NCI-H2029 treated with DMSO at 0.1 percent for 48 hours (cell line): ENCODE results near the gene GPRC5A.
"Not testable (repeated sequence)": the region's sequence is repeated elsewhere in the genome, so short reads cannot be mapped to it uniquely, and the experiment has no call there.

Experiments
- DNase-seq: peaks from one replicate; lab custom pipeline; 2025; lab: John Stamatoyannopoulos, UW

The GPRC5A gene, protein sequence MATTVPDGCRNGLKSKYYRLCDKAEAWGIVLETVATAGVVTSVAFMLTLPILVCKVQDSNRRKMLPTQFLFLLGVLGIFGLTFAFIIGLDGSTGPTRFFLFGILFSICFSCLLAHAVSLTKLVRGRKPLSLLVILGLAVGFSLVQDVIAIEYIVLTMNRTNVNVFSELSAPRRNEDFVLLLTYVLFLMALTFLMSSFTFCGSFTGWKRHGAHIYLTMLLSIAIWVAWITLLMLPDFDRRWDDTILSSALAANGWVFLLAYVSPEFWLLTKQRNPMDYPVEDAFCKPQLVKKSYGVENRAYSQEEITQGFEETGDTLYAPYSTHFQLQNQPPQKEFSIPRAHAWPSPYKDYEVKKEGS

DNA sequence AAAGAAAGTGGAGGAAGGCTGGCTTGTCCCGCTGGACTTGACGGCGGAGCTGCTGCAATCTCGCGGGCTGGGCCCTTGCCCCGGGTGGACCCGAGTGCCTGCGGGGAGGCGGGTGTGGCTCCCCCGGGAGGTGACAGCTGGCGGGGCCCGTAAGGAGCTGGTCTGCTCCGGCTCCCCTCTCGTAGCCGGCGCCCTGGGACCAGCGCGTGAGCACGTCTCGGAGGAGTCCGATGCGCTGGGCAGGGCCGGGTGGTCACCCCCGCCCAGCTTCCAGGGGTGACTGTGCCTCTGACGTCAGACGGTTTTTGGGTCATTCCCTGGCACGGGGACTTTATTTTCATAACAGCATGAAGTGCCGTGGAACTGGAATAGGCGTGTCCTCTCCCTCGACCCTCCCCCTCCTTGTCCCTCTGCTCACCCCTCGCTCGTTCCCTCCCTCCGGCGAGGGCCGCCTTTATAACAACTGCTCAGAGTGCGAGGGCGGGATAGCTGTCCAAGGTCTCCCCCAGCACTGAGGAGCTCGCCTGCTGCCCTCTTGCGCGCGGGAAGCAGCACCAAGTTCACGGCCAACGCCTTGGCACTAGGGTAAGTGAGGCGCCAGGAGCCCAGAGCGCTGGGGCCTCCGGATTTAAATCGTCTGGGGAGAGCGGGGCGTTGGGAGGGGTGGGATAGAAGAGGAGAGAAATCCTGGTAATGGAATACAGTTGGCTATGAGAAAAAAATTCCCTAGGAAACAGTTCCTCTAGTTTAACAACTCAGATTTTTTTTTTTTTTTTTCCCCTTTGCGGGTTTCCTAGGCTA, at the start of gene GPRC5A:
Gene GPRC5A (plus strand): TSS at position 483 of the 801 bp plus-strand sequence. CDS start 16,688 bp downstream, outside the sequence.
- no peak for DNase-seq

DNA sequence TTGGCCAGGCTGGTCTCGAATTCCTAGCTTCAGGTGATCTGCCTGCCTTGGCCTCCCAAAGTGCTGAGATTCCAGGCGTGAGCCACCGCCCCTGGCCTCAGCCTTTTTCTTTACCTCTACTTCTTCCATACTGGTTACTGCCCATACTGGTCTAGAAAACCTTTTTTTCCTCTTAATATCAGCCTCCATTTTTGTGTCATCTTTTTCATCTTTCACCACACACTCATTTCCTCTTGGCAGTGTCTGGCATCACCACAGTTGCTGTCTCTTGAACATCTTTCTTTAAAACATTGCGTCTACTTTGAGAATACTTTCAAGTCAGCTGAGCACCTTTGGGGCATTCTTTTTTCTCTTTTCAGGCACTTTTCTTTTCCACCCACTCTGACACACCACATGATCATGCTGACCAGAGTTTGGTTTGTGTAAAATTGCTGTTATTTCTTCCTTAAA, 45.5 kb upstream of the GPRC5A start:
- no peak for DNase-seq

DNA sequence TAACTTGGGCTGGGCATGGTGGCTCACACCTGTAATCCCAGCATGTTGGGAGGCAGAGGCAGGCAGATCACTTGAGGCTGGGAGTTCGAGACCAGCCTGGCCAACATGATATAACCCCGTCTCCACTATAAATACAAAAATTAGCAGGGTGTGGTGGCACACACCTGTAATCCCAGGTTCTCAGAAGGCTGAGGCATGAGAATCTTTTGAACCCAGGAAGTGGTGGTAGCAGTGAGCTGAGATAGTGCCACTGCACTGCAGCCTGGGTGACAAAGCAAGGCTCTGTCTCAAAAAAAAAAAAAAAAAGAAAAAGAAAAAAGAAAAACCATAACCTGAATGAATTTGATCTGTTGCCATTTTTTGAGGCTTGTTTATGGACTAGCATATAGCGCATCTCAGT, 44.6 kb upstream of the GPRC5A start:
- DNase-seq, result not testable (repeated sequence)

DNA sequence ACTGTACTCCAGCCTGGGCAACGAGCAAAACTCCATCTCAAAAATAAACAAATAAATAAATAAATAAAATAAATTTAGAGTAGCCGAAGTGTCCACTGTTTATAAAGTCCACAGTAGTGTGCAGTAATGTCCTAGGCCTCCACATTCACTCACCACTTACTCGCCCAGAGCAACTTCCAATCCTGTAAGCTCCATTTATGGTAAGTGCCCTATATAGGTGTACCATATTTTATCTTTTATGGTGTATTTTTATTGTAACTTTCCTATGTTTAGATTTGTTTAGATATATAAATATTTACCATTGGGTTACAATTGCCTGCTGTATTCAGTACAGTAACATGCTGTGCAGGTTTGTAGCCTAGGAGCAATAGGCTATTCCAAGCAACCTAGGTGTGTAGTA, 37.9 kb upstream of the GPRC5A start:
- no peak for DNase-seq

DNA sequence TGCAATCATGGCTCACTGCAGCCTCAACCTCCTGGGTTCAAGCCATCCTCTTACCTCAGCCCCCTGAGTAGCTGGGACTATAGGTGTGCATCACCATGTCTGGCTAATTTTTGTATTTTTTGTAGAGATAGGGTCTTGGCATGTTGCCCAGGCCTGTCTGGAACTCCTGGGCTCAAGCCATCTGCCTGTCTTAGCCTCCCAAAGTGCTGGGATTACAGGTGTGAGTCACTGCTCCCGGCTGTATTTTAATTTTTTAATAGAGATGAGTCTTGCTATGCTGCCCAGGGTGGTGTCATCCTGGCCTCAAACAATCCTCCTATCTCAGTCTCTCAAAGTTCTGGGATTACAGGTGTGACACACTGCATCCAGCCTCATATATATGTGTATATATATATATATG, 31.7 kb upstream of the GPRC5A start:
- DNase-seq, result no peak

DNA sequence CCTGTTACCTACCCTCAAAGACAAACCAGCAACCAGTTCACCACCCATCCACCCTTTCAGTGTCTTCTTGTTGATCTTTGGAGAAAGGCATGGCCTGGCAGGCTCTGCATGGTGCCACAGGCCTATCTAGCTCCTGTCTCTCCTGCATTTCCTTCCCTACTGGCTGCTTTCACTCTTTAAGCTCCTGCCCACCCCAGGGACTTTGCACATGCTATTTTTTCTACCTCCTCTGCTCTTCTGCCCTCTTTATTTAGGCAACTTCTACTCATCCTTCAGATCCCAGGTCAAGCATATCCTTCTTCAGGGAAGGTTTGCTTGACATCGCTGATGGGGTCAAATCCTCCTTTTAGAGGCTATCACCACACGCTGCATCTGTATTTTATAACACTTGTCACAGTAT, 27.1 kb upstream of the GPRC5A start:
- no peak for DNase-seq

DNA sequence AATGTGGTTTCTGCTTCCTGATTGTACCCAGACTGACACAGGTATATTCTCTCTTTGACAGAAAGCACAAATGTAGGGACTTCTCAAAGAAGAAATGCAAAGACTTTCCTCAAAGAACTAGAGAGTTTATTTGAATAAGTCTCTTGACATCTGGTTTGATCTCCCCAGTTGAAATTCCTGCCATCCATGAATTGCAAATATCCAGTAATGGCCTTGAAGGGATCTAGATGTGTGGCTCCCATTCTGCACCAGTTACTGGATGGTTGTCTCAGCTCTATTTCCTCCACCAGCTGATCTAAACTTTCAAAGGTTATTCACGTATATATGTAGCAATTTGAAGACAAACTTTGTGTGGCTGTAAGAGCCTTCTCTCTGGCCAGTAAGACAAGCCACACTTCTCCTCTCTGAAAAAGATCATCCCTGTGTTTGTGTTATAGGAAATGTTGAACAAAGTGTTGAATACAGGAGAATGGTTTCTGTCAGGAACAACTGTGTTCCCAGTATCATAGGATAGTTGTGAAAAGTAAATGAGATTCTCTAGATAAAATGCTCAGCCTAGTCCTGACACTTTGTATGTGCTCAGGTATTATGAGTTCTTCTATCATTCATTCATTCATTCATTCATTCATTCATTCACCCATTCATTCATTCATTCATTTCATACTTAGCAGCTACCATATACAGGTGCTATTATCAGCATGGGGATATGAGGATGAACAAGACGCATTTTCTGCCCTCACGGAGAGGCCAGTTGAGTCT, 22.7 kb upstream of the GPRC5A start:
- DNase-seq, result no peak

DNA sequence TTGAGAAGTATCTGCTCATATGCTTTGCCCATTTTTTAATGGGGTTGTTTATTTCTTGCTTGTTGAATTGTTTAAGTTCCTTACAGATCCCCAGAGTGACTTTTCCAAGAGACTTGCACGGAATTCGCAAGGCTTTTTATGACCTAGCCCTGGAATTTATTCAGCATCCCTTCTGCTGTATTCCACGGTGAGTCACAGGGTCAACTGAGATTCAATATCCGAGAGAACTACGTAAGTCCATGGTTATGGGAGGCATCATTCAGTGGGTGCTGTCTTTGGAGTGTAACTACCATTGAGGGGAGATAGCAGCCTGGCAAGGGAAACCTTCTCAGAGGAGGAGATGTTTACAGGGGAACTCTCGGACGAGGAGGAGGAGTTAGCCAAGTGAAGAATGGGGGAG, 20.9 kb upstream of the GPRC5A start:
- DNase-seq, result no peak

DNA sequence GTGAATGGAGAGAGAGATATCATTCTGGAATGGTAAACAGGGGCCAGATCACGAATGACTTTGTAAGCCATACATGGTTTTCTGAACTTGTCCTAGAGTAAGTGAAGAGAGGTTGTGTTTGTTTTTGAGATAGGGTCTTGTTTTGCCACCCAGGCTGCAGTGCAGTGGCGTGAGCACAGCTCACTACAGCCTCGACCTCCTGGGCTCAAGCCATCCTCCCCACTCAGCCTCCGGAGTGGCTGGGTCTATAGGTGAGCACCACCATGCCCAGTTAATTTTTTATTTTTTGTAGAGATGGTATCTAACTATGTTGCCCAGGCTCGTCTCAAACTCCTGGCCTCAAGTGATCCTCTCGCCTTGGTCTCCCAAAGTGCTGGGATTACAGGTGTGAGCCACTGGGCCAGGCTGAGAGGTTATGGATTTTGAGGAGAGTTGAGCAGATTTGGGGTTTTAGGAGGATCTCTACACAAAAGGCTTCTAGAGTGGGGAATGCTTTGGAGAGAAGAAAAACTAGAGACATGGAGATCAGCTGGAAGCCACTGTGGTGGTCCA, 19.7 kb upstream of the GPRC5A start:
- DNase-seq, result no peak

DNA sequence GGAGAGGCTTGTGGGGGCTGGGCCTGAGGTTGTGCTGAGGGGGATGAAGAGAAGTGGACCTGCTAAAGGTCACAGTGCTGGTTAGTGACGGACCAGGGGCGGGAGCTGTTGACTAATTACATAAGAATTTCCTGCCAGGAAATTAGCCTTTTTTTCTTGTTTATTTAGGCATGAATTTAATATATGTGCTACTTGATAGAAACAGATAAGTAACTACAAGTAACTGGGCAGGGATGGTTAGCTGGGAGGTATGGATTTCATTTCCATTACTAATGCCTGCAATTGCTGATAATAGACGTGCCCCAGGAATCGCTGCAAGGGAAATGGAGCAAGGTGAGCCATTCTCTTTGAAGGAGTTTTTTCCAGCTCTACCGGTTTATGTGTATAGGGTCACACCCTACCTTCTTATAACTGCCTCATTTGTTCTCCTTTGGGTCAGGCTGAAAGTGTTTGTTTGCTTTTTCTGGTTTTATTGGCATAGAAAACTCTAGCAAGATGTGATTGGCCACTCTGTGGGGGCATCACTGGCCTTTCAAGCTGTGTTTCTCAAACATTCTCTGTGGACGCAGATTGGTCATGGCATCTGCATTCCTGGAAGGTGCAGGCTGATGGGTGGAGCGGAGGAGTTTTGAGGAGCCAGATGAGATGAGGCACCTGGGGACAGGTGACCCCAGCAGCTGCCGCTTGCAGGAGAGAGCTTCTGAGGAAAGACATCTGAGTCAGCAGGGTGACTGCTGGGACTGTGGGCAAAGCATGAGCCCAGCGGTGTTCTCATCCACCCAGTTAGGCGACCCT, 19.0 kb upstream of the GPRC5A start:
- DNase-seq, result no peak

DNA sequence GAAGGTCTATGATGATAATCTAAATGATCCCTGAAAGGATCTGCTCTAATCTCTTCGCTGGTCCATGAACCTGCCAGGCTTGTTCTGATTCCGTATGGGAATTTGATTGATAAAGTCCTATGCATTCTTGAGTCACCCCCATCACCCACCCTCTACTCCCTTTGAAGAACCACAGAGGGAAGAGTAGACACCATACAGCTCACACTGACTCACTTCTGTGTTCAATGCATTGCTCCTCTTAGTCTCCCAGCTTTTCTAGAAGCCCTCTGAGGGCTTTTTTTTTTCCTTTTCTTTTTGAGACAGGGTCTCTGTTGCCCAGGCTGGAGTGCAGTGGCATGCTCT, 18.5 kb upstream of the GPRC5A start:
- no peak for DNase-seq

DNA sequence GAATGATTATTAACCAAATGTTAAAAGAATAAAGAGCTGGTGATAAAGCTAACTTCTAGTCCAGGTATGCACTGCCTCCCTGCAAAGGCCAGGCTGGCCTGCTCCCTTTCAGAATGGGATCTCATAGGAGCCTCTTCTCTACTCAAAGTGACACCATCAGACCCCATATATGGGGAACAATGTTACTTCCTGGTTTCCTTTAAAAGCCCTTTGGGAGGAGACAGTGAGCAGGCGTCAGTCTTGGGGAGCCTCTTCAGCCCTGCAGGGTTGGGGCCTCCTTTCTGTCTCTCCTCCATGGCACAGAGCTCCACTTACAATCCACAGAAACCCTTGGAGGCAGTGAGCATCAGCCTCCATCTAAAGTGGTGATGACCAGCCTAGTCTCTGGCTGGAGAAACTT, 17.3 kb upstream of the GPRC5A start:
- DNase-seq, result no peak

DNA sequence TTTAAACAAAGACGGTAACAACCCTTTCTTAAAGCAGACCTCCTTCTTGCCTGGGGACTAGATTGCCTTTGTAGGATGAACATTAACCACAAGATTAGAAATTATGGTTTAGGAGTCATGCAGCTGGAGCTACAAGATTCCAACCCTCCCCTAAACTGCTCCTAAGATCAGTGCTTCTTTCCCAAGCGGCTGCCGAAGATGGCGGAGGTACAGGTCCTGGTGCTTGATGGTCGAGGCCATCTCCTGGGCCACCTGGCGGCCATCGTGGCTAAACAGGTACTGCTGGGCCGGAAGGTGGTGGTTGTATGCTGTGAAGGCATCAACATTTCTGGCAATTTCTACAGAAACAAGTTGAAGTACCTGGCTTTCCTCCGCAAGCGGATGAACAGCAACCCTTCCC, 16.1 kb upstream of the GPRC5A start:
- DNase-seq, result not testable (repeated sequence)

DNA sequence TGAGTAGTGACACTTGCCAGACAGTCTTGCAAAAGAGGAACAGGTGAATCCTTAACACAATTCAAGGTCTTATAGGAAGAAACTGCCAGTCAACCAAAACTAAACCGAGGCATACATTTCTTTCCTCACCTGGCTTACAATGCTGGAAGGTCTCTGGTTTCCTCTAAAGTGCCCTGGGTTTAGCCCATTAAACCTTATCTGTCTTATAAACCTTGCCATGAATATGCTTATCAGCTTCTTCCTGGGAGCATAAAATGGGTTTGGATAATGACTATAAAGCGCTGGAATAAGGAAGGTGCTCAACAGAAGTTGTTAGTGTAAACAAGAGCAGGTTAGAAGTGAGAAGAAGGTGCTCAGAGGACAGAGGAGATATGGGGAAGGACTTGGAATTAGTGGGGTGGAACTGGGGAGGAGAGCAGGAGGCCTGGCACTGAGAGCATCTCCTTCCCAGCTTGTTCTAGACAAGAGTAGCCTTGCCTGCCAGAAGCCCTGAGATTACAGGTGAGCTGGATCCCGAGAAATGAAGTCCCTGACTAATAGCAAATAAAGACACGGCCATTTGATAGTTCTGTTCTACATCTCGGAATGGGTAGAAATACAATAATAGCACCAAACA, 14.1 kb upstream of the GPRC5A start:
- DNase-seq, result no peak

DNA sequence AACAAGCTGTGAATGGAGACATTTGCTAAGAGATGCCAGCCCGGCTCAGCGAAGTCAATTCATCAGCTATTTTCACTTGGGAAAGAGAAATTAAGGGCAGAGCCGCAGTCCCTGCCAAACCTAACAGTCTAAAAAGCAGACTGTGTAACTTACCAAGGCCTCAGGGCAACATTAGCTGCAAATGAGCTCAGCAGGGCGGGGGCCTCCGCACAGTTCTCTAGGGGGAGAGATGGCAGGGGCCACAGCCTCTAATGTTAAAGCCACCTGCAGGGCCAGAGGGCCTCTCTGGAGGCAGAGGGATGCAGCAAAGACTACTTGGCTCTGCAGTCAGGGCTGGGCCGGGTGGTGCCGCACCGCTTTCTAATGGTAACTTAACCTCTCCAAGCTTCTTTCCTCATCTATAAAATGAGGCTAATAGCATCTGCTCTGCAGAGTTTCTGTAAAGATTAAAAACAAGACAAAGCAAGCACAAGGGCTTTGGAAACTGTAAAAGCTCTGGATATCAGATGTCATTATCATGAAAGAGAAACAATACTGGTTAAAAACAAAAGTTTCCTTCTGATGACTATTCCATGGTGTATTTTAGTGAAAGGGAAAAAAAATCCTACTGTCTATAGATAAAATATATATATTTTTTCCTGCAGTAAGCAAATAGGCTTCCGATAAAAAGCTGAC, 13.4 kb upstream of the GPRC5A start:
- DNase-seq, result no peak

DNA sequence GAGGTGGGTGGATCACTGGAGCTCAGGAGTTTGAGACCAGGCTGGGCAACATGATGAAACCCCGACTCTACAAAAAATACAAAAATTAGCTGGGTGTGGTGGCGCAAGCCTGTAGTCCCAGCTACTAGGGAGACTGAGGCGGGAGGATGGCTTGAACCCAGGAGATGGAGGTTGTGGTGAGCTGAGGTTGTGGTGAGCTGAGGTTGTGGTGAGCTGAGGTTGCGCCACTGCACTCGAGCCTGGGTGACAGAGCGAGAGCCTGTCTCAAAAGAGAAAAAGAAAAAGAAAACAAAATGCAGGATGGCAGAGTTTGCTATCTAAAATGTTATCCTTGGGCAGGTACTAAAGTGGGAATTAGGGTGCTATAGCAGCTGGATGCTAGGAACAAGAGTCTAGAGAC, 10.8 kb upstream of the GPRC5A start:
- DNase-seq, result no peak

DNA sequence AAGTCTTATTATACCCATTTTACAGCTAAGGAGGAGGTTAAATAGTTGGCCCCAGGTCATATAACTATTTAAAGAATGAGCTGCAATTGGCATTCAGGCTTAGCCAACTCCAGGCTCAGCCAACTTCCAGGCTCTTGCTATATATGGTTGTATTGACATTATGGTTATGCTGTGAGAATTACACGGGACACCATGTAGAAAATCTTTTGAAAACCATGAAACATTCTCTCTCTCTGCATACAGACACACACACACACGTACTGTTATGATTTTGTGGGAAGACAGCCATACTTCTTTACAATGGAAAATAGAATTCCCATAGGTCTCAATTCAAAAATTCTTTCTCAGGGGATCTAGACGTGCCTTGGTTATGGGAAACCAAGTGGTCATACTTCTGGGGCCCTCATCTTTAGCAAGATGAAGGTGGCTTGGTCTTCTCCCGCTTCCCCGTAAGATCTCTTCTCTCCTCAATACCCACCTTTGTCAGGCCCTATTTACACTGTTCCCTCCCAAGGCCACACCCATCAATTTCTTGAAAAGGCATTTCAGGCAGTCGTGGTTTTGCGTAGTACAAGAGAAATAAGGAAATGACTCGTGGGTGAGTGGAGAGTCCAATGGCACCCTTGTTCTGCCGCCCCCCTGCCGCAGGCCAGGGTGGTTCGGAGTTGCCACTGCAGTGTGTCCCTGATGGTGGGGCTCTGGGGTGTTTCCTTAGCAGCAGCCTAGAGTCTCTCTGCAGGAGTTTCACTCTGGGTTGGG, 10.0 kb upstream of the GPRC5A start:
- DNase-seq, result no peak

DNA sequence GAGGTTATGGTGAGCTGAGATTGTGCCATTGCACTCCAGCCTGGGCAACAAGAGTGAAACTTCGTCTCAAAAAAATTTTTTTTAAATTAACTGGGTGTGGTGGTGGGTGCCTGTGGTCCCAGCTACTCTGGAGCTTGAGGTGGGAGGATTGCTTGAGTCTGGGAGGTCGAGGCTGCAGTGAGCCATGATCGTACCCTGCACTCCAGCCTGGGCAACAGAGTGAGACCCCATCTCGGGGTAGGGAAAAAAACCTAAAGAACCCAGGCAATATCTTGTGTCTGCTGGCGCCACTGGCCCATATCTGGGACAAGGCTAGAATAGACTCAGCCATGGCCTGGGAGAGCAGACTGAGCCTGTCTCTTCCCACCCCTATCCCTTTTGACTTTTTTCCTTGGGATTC, 9.1 kb upstream of the GPRC5A start:
- DNase-seq, result no peak

DNA sequence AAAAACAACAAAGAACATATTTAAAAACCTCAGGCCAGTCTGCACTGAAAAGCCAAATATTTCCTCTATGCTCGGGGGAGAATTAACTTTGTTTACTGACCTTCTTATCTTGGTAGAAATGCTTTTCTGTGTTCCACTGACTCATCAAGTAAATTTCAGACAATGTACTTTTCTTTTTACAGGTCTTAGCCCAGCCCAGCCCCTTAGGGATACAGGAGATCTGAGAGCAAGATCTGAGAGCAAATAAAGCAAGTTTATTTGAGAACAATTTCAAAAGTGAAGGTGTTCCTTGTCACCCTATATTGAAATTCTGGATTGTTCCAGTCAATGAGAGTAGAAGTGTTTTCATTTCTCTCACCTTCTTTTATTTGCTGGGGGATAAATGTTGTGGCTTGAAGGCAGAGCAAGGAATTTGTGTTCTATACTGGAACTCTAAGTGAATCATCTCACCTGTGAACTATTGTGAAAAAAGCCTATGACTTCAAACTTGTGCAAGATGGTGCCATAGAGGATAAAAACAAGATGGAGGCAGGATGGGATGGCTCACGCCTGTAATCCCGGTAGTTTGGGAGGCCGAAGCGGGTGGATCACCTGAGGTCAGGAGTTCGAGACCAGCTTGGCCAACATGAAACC, 7.9 kb upstream of the GPRC5A start:
- DNase-seq, result no peak
